Measurements from ENCODE around the gene ZNF516. TPM values are rescaled to one million over a fixed set of nuclear protein-coding genes. Genes with fewer than 3 reads are reported as not detected.

Gene ZNF516
- polyA plus RNA-seq, 1 experiment = 11.3 TPM

GRCh38 chr18:76391038-76391437 is 104.0 kb downstream of the ZNF516 start:
- Histone ChIP-seq H3K27me3 (ENCODE audit: control insufficient read depth, insufficient read depth, low read length) (no peaks in the 10 kb centered on the region), H3K36me3 (ENCODE audit: control insufficient read depth, insufficient read depth, low read length) (0 out of 2 replicates have a peak, but pooled peaks cover 1% of the 10 kb centered on the region), H3K4me3 (ENCODE audit: low read depth, low read length) (no peak overlapping the region)
- ChIA-PET CTCF (interaction anchor here (1.5 to 6.3 kb wide), 2 partner anchors 9 to 11 kb away, joined by 5 to 43 read pairs; no protein-coding TSS in a partner anchor), POLR2A (no interaction called here)
- TF ChIP-seq CTCF (IDR thresholded peaks at IDR 0.05; ENCODE audit: insufficient read depth, low read depth, low read length) = no peak
- no peak for DNase-seq (ENCODE audit: low read depth)

- Histone ChIP-seq H3K36me3 (ENCODE audit: control insufficient read depth, insufficient read depth, low read length) (0 out of 2 replicates have a peak, but pooled peaks cover 1% of the 10 kb centered on the region), H3K4me3 (ENCODE audit: low read depth, low read length) (no peak overlapping the region), H3K27me3 (ENCODE audit: control insufficient read depth, insufficient read depth, low read length) (no peaks in the 10 kb centered on the region)
- CTCF ChIA-PET = interaction anchor here (1.5 to 6.3 kb wide), 2 partner anchors 9 to 10 kb away, joined by 5 to 43 read pairs; no protein-coding TSS in a partner anchor
- POLR2A ChIA-PET = no interaction called here
- no peak for TF ChIP-seq CTCF (IDR thresholded peaks at IDR 0.05; ENCODE audit: insufficient read depth, low read depth, low read length)
- DNase-seq (ENCODE audit: low read depth) = no peak
Observed at GRCh38 chr18:76390452-76391035, 104.5 kb downstream of the ZNF516 start.

GRCh38 chr18:76389716-76390115 is 105.3 kb downstream of the ZNF516 start:
- ChIA-PET CTCF (interaction anchor here (1.5 to 6.3 kb wide), 2 partner anchors 9 to 10 kb away, joined by 5 to 43 read pairs; no protein-coding TSS in a partner anchor), POLR2A (no interaction called here)
- TF ChIP-seq CTCF (IDR thresholded peaks at IDR 0.05; ENCODE audit: insufficient read depth, low read depth, low read length) = no peak
- H3K27me3 ChIP-seq (ENCODE audit: control insufficient read depth, insufficient read depth, low read length) = no peaks in the 10 kb centered on the region
- no peak overlapping the region for H3K4me3 ChIP-seq (ENCODE audit: low read depth, low read length)
- no peak for DNase-seq (ENCODE audit: low read depth)
- H3K36me3 ChIP-seq (ENCODE audit: control insufficient read depth, insufficient read depth, low read length) = peaks cover 2% of the 10 kb centered on the region; the same call in 1 of the 2 replicates

GRCh38 chr18:76388891-76389423 is 106.1 kb downstream of the ZNF516 start:
- DNase-seq (ENCODE audit: low read depth) = no peak
- Histone ChIP-seq H3K36me3 (ENCODE audit: control insufficient read depth, insufficient read depth, low read length) (peaks cover 2% of the 10 kb centered on the region; the same call in 1 of the 2 replicates), H3K27me3 (ENCODE audit: control insufficient read depth, insufficient read depth, low read length) (no peaks in the 10 kb centered on the region), H3K4me3 (ENCODE audit: low read depth, low read length) (no peak overlapping the region)
- no peak for TF ChIP-seq CTCF (IDR thresholded peaks at IDR 0.05; ENCODE audit: insufficient read depth, low read depth, low read length)
- ChIA-PET CTCF (interaction anchor here (0.6 to 6.3 kb wide), 2 partner anchors 11 to 274 kb away, joined by 3 to 43 read pairs; no protein-coding TSS in a partner anchor), POLR2A (no interaction called here)

GRCh38 chr18:76388261-76388660 is 106.8 kb downstream of the ZNF516 start:
- Histone ChIP-seq H3K4me3 (ENCODE audit: low read depth, low read length) (no peak overlapping the region), H3K27me3 (ENCODE audit: control insufficient read depth, insufficient read depth, low read length) (no peaks in the 10 kb centered on the region), H3K36me3 (ENCODE audit: control insufficient read depth, insufficient read depth, low read length) (peaks cover 2% of the 10 kb centered on the region; the same call in 1 of the 2 replicates)
- POLR2A ChIA-PET = no interaction called here
- CTCF ChIA-PET = interaction anchor here (0.8 to 6.3 kb wide), 3 partner anchors 11 to 321 kb away, joined by 3 to 43 read pairs (median 3); no protein-coding TSS in a partner anchor
- no peak for DNase-seq (ENCODE audit: low read depth)
- no peak for TF ChIP-seq CTCF (IDR thresholded peaks at IDR 0.05; ENCODE audit: insufficient read depth, low read depth, low read length)

Measured in BJ (cell line).